Retinal pigment epithelial cell (primary cell): ENCODE results near the gene LIPT2.
"Not testable (repeated sequence)": the region's sequence is repeated elsewhere in the genome, so short reads cannot be mapped to it uniquely, and the experiment has no call there.

Experiments used
- DNase-seq: peaks from one replicate; pipeline ENCODE4 v3.0.0-alpha.2; 2010; ENCODE audit warnings: low read depth
- H3K4me3 ChIP-seq: 2 replicates; pipeline ENCODE4 v1.5.1; 2011; ENCODE audit warnings: mild to moderate bottlenecking, low read length, control low read depth, moderate library complexity
- CTCF ChIP-seq: conservative IDR thresholded peaks from 2 replicates; pipeline ENCODE4 v1.5.1; 2011; ENCODE audit warnings: low read depth, low read length, control low read depth, inconsistent platforms

The LIPT2 gene

GRCh38 chr11:74520927-74521665 is 27.6 kb upstream of the LIPT2 start:
- TF ChIP-seq CTCF: no peak
- H3K4me3 ChIP-seq: no peak overlapping the region
- DNase-seq: no peak

- TF ChIP-seq CTCF: no peak
- DNase-seq: no peak
- H3K4me3 ChIP-seq: no peak overlapping the region
These were observed 26.8 kb upstream of the LIPT2 start for GRCh38 chr11:74520316-74520715.

GRCh38 chr11:74519710-74520109 is 26.2 kb upstream of the LIPT2 start:
- no peak for DNase-seq
- no peak for TF ChIP-seq CTCF
- H3K4me3 ChIP-seq: no peak overlapping the region

GRCh38 chr11:74517592-74517991 is 24.1 kb upstream of the LIPT2 start:
- DNase-seq, H3K4me3 ChIP-seq: not testable (repeated sequence)

GRCh38 chr11:74507582-74507981 is 14.1 kb upstream of the LIPT2 start:
- no peak for TF ChIP-seq CTCF
- no peak for DNase-seq
- H3K4me3 ChIP-seq: no peak overlapping the region

GRCh38 chr11:74506823-74507222 is 13.3 kb upstream of the LIPT2 start:
- H3K4me3 ChIP-seq: no peak overlapping the region
- no peak for DNase-seq
- no peak for TF ChIP-seq CTCF

- no peak overlapping the region for H3K4me3 ChIP-seq
These were observed 12.4 kb upstream of the LIPT2 start for GRCh38 chr11:74505911-74506310.

More at GRCh38 chr11:74505911-74506310, 12.4 kb upstream of the LIPT2 start:
- no peak for DNase-seq
- no peak for TF ChIP-seq CTCF
